Lower lobe of right lung (tissue), 2 donors: ENCODE measurements around the gene ADAMTS13. TPM values are rescaled to one million over a fixed set of nuclear protein-coding genes. Genes with fewer than 3 reads are reported as not detected.

Experiments
- ATAC-seq, 2 donors: fragments of 200-7000 bp; cut with Tn5 transposase; one replicate each; pipeline ENCODE4 v1.9.1; 2020 to 2022; ENCODE audit warnings: mild to moderate bottlenecking in 2 of 2, moderate library complexity in 2 of 2
- DNase-seq: peaks from one replicate; pipeline ENCODE4 v3.0.0-alpha.2; 2020
- H3K27ac ChIP-seq: fragments of 200-600 bp; one replicate; pipeline ENCODE4 v1.8.0; 2022
- H3K27me3 ChIP-seq: fragments of 200-600 bp; one replicate; pipeline ENCODE4 v1.8.0; 2022; ENCODE audit warnings: low read depth
- H3K36me3 ChIP-seq: fragments of 200-600 bp; one replicate; pipeline ENCODE4 v1.8.0; 2022; ENCODE audit warnings: mild to moderate bottlenecking
- H3K4me1 ChIP-seq: fragments of 200-600 bp; one replicate; pipeline ENCODE4 v1.8.0; 2022
- H3K4me3 ChIP-seq: fragments of 200-600 bp; one replicate; pipeline ENCODE4 v1.8.0; 2022; ENCODE audit warnings: mild to moderate bottlenecking
- H3K9me3 ChIP-seq: fragments of 200-600 bp; one replicate; pipeline ENCODE4 v1.8.0; 2022
- intact Hi-C: fragments of 100-400 bp; cut with DNase I; formaldehyde crosslinking; loops from one replicate; pipeline ENCODE4 v1.11.0; 2022
- total RNA-seq: library from RNA; stranded (reverse); fragmentation: NEBNext Ultra II Directional; extraction: Animal tissue kit (Norgen Biotek cat#: 25700); gene quantifications from one replicate; pipeline ENCODE4 v1.2.1, GENCODE V29; 2021
- TF ChIP-seq, protein P1 (sequence below): fragments of 200-600 bp; IDR thresholded peaks from one replicate; pipeline ENCODE4 v1.8.0; 2022; ENCODE audit warnings: antibody characterized with exemption, mild to moderate bottlenecking
- donor health status: DM: no; HTN: yes; CAD: no; lungs with severe emphysema.

ADAMTS13 gene
- total RNA-seq, 1 donor from 2014 or later: 1.9 TPM

DNA sequence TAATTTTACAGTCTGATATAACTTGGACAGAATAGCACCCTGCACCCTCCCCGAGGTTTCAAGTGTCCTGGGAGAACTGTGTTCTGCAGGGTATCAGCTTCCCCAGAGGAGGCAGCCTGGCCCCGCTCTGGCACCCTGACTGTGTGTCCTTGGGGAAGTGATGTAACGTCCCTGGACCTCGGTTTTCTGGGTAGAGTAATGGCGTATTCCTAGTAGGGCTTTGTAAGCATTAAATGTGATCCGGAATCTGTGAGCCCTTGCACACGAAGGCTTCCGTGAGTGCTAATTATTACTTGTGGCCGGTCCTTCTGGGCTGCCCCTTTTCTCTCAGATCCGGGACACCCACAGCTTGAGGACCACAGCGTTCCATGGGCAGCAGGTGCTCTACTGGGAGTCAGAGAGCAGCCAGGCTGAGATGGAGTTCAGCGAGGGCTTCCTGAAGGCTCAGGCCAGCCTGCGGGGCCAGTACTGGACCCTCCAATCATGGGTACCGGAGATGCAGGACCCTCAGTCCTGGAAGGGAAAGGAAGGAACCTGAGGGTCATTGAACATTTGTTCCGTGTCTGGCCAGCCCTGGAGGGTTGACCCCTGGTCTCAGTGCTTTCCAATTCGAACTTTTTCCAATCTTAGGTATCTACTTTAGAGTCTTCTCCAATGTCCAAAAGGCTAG lies 36.6 kb downstream of the ADAMTS13 start:
- ATAC-seq (no peak), DNase-seq (no peak)
- TF ChIP-seq, protein P1, sequence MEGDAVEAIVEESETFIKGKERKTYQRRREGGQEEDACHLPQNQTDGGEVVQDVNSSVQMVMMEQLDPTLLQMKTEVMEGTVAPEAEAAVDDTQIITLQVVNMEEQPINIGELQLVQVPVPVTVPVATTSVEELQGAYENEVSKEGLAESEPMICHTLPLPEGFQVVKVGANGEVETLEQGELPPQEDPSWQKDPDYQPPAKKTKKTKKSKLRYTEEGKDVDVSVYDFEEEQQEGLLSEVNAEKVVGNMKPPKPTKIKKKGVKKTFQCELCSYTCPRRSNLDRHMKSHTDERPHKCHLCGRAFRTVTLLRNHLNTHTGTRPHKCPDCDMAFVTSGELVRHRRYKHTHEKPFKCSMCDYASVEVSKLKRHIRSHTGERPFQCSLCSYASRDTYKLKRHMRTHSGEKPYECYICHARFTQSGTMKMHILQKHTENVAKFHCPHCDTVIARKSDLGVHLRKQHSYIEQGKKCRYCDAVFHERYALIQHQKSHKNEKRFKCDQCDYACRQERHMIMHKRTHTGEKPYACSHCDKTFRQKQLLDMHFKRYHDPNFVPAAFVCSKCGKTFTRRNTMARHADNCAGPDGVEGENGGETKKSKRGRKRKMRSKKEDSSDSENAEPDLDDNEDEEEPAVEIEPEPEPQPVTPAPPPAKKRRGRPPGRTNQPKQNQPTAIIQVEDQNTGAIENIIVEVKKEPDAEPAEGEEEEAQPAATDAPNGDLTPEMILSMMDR: no peak
- H3K27me3 ChIP-seq: no peaks in the 10 kb centered on the region
- H3K4me3 ChIP-seq: peak overlapping the region; percentile 79
- intact Hi-C loops: no loop called here
- no peaks in the 10 kb centered on the region for H3K9me3 ChIP-seq
- peaks cover 24% of the 10 kb centered on the region for H3K4me1 ChIP-seq
- no peak overlapping the region for H3K27ac ChIP-seq
- no peaks in the 10 kb centered on the region for H3K36me3 ChIP-seq

DNA sequence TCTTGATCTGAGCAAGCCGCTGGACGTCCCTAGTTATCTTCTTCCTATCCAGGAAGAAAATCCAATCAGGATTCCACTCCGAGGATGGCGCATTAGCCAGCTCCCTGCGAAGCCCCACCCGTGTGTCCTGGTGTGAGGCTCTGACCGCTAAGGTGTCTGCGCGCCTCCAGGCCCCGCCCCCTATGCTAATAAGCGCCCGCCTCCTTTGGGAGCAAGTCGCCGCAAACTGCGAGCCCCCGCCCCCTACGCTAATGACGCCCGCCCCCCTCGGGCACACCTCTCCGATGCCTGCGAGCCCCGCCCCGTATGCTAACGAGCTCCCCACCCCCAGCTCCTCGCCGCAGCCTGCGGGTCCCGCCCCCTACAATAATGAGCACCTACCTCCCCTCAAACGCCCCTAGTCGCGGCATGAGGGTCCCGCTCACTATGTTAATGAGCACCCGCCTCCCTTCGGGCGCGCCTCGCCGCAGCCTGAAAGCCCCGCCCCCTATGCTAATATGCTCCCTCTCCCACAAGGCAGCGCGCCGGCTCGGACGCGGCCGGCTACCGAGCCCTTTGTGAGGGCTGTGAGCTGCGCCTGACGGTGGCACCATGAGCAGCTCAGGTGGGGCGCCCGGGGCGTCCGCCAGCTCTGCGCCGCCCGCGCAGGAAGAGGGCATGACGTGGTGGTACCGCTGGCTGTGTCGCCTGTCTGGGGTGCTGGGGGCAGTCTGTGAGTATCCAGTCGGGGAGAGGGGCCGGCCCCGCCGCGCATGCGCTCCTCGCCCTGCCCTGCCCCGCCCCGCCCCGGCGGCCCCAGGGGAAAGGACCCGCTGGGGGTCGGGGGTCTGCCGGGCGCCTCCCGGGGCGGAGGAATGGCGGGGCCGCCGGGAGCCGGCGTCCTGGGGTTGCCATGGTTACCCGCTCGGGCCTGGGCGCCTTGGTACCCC lies 37.6 kb downstream of the ADAMTS13 start, which contains the start of gene CACFD1:
Gene CACFD1, plus strand, starts transcription at position 503 of the 929 bp plus-strand sequence. Its CDS starts 89 bp downstream, at position 592.
- peaks cover 31% of the 10 kb centered on the region for H3K4me1 ChIP-seq
- H3K4me3 ChIP-seq: peak within 1 kb of the TSS; percentile 79
- intact Hi-C loops: no loop called here
- H3K27ac ChIP-seq: peak within 1 kb of the TSS; percentile 90
- no peaks in the 10 kb centered on the region for H3K27me3 ChIP-seq
- H3K36me3 ChIP-seq: no peaks in the 10 kb centered on the region
- peak; percentile 92 to 93 for ATAC-seq
- DNase-seq: peak; percentile 98
- H3K9me3 ChIP-seq: no peaks in the 10 kb centered on the region
- TF ChIP-seq, protein P1: no peak

DNA sequence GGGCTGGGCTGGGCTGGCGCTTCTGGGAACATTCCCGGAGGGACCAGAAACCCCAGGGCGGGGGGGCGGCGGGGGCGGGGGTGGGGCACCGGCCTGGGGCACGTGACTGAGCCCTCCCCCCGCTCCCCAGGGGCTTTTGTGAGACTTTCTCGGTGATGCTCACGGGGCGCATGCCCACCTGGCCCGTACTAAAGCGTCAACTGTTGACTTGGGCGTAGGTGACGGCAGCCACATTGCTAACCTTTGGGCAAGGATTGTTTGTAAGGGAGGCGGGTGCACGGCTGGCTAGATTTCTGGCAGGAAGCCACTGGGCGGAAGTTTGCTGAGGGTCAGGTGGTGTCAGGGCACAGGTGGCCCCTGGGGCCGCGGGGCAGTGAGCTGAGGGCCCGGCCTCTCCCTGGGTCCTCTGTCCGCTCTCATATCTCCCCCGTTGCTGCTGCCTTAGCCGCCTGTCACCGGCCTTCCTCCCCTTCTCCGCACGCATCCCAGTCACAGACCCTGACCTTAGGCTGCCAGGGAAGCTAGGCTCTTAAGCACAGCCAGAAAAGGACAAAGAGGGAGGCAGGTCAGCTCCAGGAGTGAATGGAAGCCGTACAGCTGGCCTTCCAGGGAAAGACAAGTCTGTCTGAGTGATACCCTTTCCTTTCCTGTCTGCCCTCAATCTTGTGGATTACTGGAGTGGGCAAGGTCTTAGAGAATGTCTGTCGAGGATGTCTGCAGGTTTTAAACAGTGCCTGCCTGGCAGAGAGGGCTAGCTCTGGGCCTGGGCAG lies 38.4 kb downstream of the ADAMTS13 start:
- Histone ChIP-seq H3K36me3 (peaks cover 6% of the 10 kb centered on the region), H3K27me3 (no peaks in the 10 kb centered on the region), H3K4me1 (peaks cover 35% of the 10 kb centered on the region), H3K9me3 (no peaks in the 10 kb centered on the region), H3K4me3 (peak overlapping the region; percentile 79), H3K27ac (peak overlapping the region; percentile 90)
- peak; percentile 83 for DNase-seq
- intact Hi-C loops: no loop called here
- TF ChIP-seq, protein P1: no peak
- peak; percentile 54 to 65 for ATAC-seq

DNA sequence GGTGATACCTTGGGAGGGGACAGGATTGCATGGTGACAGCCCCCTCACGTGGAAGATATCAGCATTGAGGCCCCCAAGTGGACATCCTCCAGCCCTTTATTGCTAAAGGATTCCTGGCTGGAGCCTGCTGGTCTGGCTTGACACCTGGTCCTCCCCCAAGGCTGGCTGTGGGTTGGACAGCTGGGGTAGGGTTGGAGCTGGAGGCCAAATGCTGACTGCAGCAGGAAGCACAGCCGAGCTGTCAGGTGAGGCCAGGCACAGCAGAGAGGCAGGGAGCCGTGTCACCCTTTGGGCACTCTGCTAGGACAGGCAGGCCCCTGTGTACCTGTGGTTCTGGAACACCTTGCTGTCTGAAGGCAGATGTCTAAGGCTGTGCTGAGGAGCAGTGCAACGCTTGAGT lies 39.8 kb downstream of the ADAMTS13 start:
- TF ChIP-seq, protein P1: no peak
- Histone ChIP-seq H3K4me3 (no peak overlapping the region), H3K36me3 (peaks cover 12% of the 10 kb centered on the region), H3K9me3 (no peaks in the 10 kb centered on the region), H3K27ac (no peak overlapping the region), H3K4me1 (peaks cover 35% of the 10 kb centered on the region), H3K27me3 (no peaks in the 10 kb centered on the region)
- DNase-seq (no peak), ATAC-seq (no peak)
- intact Hi-C loops: no loop called here

DNA sequence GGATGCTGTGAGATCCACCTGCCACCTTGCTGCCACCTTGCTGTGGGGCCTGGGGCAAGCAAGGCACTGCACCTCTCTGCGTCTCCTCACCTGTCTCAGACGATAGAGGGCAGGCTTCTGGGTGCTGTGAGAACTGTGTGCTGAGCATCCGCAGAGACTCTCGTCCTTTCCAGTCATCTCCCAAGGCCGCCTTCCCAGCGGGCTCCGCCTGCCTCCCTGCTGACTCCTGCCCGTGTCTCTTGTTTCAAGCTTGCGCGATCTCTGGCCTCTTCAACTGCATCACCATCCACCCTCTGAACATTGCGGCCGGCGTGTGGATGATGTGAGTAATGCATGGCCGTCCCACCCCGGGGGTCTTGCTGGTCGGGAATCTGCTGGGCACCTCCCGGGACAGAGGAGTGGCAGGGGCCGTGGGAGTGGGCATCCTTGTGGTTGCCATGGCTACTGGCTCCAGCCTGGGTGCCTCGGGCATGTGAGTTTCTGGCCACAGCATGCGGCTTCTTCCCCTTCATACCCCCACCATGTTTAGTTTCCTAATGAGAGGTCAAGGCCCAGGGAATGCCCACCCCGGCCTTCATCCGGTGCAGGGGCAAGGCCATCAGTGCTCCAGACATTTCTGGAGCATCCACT lies 41.2 kb downstream of the ADAMTS13 start:
- TF ChIP-seq, protein P1: no peak
- Histone ChIP-seq H3K4me1 (peaks cover 35% of the 10 kb centered on the region), H3K4me3 (no peak overlapping the region), H3K27ac (peak overlapping the region; percentile 24), H3K27me3 (no peaks in the 10 kb centered on the region), H3K36me3 (peaks cover 20% of the 10 kb centered on the region), H3K9me3 (no peaks in the 10 kb centered on the region)
- DNase-seq (no peak), ATAC-seq (no peak)
- intact Hi-C loops: no loop called here
